Activated CD4-positive, alpha-beta T cell treated with anti-CD3 and anti-CD28 coated beads, Interleukin-2, amount 50 U/mL, for 24 hours (primary cell): ENCODE measurements around the gene LEKR1.

Source experiments
- DNase-seq, 2 donors: peaks; one replicate each; pipeline ENCODE4 v3.0.0-alpha.2; 2020; ENCODE audit warnings: low read depth in 1 of 2, low spot score in 1 of 2

LEKR1 gene

GRCh38 chr3:157056035-157056434 is 229.9 kb downstream of the LEKR1 start:
- DNase-seq: no peak

GRCh38 chr3:157058392-157059071 is 232.4 kb downstream of the LEKR1 start:
- DNase-seq: no peak

GRCh38 chr3:157059181-157059580 is 233.0 kb downstream of the LEKR1 start:
- DNase-seq: no peak

GRCh38 chr3:157059661-157060060 is 233.5 kb downstream of the LEKR1 start:
- DNase-seq: no peak

GRCh38 chr3:157061265-157061664 is 235.1 kb downstream of the LEKR1 start:
- DNase-seq: no peak

GRCh38 chr3:157063469-157063868 is 237.3 kb downstream of the LEKR1 start:
- no peak for DNase-seq

- no peak for DNase-seq
These were observed 237.8 kb downstream of the LEKR1 start for GRCh38 chr3:157063926-157064325.

- DNase-seq: no peak
These were observed 238.2 kb downstream of the LEKR1 start for GRCh38 chr3:157064402-157064801.

GRCh38 chr3:157065201-157065600 is 239.0 kb downstream of the LEKR1 start:
- no peak for DNase-seq

- no peak for DNase-seq
These were observed 240.4 kb downstream of the LEKR1 start for GRCh38 chr3:157066335-157067098.

GRCh38 chr3:157067114-157067513 is 241.0 kb downstream of the LEKR1 start:
- DNase-seq: no peak

GRCh38 chr3:157069406-157069805 is 243.3 kb downstream of the LEKR1 start:
- no peak for DNase-seq

GRCh38 chr3:157069846-157070677 is 243.9 kb downstream of the LEKR1 start:
- no peak for DNase-seq

- DNase-seq: no peak
These were observed 244.5 kb downstream of the LEKR1 start for GRCh38 chr3:157070678-157070999.

- no peak for DNase-seq
These were observed 245.8 kb downstream of the LEKR1 start for GRCh38 chr3:157071744-157072525.

GRCh38 chr3:157073810-157074209 is 247.7 kb downstream of the LEKR1 start:
- DNase-seq: no peak

- no peak for DNase-seq
These were observed 248.3 kb downstream of the LEKR1 start for GRCh38 chr3:157074490-157074889.

- no peak for DNase-seq
These were observed 248.8 kb downstream of the LEKR1 start for GRCh38 chr3:157074981-157075380.

GRCh38 chr3:157075693-157076420 is 249.7 kb downstream of the LEKR1 start:
- no peak for DNase-seq

GRCh38 chr3:157077565-157077991 is 251.4 kb downstream of the LEKR1 start:
- no peak for DNase-seq
